ENCODE results near the gene OSCAR.

OSCAR gene

GRCh38 chr19:54081032-54081431, 19.6 kb downstream of the OSCAR start, which contains the start of gene TARM1:
Gene TARM1, minus strand, starts transcription at chr19:54081365. Its CDS starts 25 bp downstream, at chr19:54081340.
- DNase-seq: no peak

GRCh38 chr19:54077334-54077733, 23.3 kb downstream of the OSCAR start:
- DNase-seq: peak; percentile 73

GRCh38 chr19:54074851-54075250, 25.8 kb downstream of the OSCAR start:
- DNase-seq: no peak

GRCh38 chr19:54073829-54074228, 26.8 kb downstream of the OSCAR start:
- no peak for DNase-seq

GRCh38 chr19:54069470-54069869, 31.1 kb downstream of the OSCAR start:
- no peak for DNase-seq

- DNase-seq: no peak
Observed at GRCh38 chr19:54063350-54064116, 37.1 kb downstream of the OSCAR start, which contains the start of gene VSTM1. Gene VSTM1, minus strand, starts transcription at chr19:54063897. Its CDS starts 120 bp downstream, at chr19:54063777.

- DNase-seq: peak; percentile 37
Observed at GRCh38 chr19:54062643-54063042, 38.0 kb downstream of the OSCAR start.

GRCh38 chr19:54047616-54048015, 53.0 kb downstream of the OSCAR start:
- DNase-seq: peak; percentile 94

- no peak for DNase-seq
Observed at GRCh38 chr19:54045771-54046170, 54.8 kb downstream of the OSCAR start.

Data from suppressor macrophage treated with lipopolysaccharide for 4 hours (primary cell).